A549 (cell line): ENCODE measurements around the gene TRAF7. TPM values are rescaled to one million over a fixed set of nuclear protein-coding genes. Genes with fewer than 3 reads are reported as not detected.
A peak's percentile ranks its signal among the peaks of the same experiment; 100 is the strongest.

Experiments
- CBX8 ChIP-seq: fragments of 200-600 bp; sonication (generic); IDR thresholded peaks from 2 replicates; pipeline ENCODE4 v1.6.1; 2016
- CEBPB ChIP-seq, 2 experiments: fragments of >200 bp in 1 of 2; sonication (Bioruptor Twin) in 1 of 2; formaldehyde crosslinking in 1 of 2; IDR thresholded peaks; 2 replicates each; pipeline ENCODE4 v1.6.1; 2012 to 2016
- EHMT2 ChIP-seq: fragments of 200-600 bp; sonication (generic); IDR thresholded peaks from 2 replicates; pipeline ENCODE4 v1.6.1; 2016; ENCODE audit warnings: antibody characterized with exemption, low read depth, mild to moderate bottlenecking, moderate library complexity
- EP300 ChIP-seq, 2 experiments: fragments of >200 bp; sonication (Bioruptor Twin); formaldehyde crosslinking; IDR thresholded peaks; 2 replicates in 1 of 2; 3 replicates in 1 of 2; pipeline ENCODE4 v1.6.1; 2016 to 2017
- ESRRA ChIP-seq: fragments of 150-350 bp; IDR thresholded peaks from 2 replicates; pipeline ENCODE4 v1.6.1; 2014; ENCODE audit warnings: mild to moderate bottlenecking, low read length, borderline replicate concordance
- HDAC2 ChIP-seq: fragments of 200-600 bp; sonication (generic); IDR thresholded peaks from 2 replicates; pipeline ENCODE4 v1.6.1; 2016
- HEYL ChIP-seq: fragments of 250-450 bp; sonication (Bioruptor Pico); IDR thresholded peaks from 2 replicates; pipeline ENCODE4 v1.8.0; 2021; ENCODE audit warnings: mild to moderate bottlenecking, moderate library complexity
- HOXA7 ChIP-seq: fragments of 250-450 bp; sonication (Bioruptor Pico); IDR thresholded peaks from 2 replicates; pipeline ENCODE4 v1.5.0; 2020; ENCODE audit warnings: mild to moderate bottlenecking, moderate library complexity
- HOXB13 ChIP-seq: fragments of 250-450 bp; sonication (Bioruptor Pico); IDR thresholded peaks from 2 replicates; pipeline ENCODE4 v1.5.0; 2020; ENCODE audit warnings: low read depth, mild to moderate bottlenecking, moderate library complexity
- HOXB5 ChIP-seq: fragments of 250-450 bp; sonication (Bioruptor Pico); IDR thresholded peaks from 2 replicates; pipeline ENCODE4 v1.5.0; 2020; ENCODE audit warnings: mild to moderate bottlenecking, moderate library complexity
- JUN ChIP-seq, 2 experiments: fragments of >200 bp; sonication (Bioruptor Twin); formaldehyde crosslinking; IDR thresholded peaks; 2 replicates in 1 of 2; 3 replicates in 1 of 2; pipeline ENCODE4 v1.6.1; 2016 to 2017
- KDM5A ChIP-seq: fragments of 200-600 bp; sonication (generic); IDR thresholded peaks from 2 replicates; pipeline ENCODE4 v1.6.1; 2016; ENCODE audit warnings: antibody characterized with exemption, mild to moderate bottlenecking
- MAZ ChIP-seq: fragments of 150-350 bp; IDR thresholded peaks from 2 replicates; pipeline ENCODE4 v1.6.1; 2014; ENCODE audit warnings: antibody characterized with exemption, low read depth, low read length, borderline replicate concordance
- NR3C1 ChIP-seq: fragments of >200 bp; sonication (Bioruptor Twin); formaldehyde crosslinking; IDR thresholded peaks from 3 replicates; pipeline ENCODE4 v1.6.1; 2017
- RFX5 ChIP-seq: fragments of 450-650 bp; IDR thresholded peaks from 2 replicates; pipeline ENCODE4 v1.7.1; 2014; ENCODE audit warnings: antibody characterized with exemption, mild to moderate bottlenecking, moderate library complexity
- RNF2 ChIP-seq: fragments of 200-600 bp; sonication (generic); IDR thresholded peaks from 2 replicates; pipeline ENCODE4 v1.6.1; 2016; ENCODE audit warnings: low read depth, mild to moderate bottlenecking, antibody characterized with exemption, moderate library complexity, borderline replicate concordance
- SMC3 ChIP-seq: fragments of >200 bp; sonication (Bioruptor Twin); formaldehyde crosslinking; IDR thresholded peaks from 3 replicates; pipeline ENCODE4 v1.6.1; 2018; ENCODE audit warnings: inconsistent platforms
- SREBF2 ChIP-seq: fragments of 450-650 bp; IDR thresholded peaks from 2 replicates; pipeline ENCODE4 v1.6.1; 2014; ENCODE audit warnings: mild to moderate bottlenecking, moderate library complexity
- TFCP2L1 ChIP-seq: fragments of 250-450 bp; sonication (Bioruptor Pico); IDR thresholded peaks from 2 replicates; pipeline ENCODE4 v1.5.0; 2021; ENCODE audit warnings: mild to moderate bottlenecking
- TP53 ChIP-seq: fragments of 250-450 bp; sonication (Bioruptor Pico); IDR thresholded peaks from 2 replicates; pipeline ENCODE4 v1.5.0; 2021; ENCODE audit warnings: mild to moderate bottlenecking, moderate library complexity
- ZFP36 ChIP-seq: fragments of 450-650 bp; IDR thresholded peaks from 2 replicates; pipeline ENCODE4 v1.6.1; 2014; ENCODE audit warnings: borderline replicate concordance; ENCODE audit not compliant: partially characterized antibody
- ZNF302 ChIP-seq: fragments of 250-450 bp; sonication (Bioruptor Pico); IDR thresholded peaks from 2 replicates; pipeline ENCODE4 v1.9.0; 2021; ENCODE audit warnings: inconsistent platforms, mild to moderate bottlenecking, moderate library complexity
- ZSCAN20 ChIP-seq: fragments of 250-450 bp; sonication (Bioruptor Pico); IDR thresholded peaks from 2 replicates; pipeline ENCODE4 v1.8.0; 2022; ENCODE audit warnings: mild to moderate bottlenecking, moderate library complexity
- polyA plus RNA-seq, 4 experiments: library from polyadenylated mRNA; depleted of rRNA in 3 of 4; stranded (reverse); fragments of >200 nt; fragmentation: RNase III in 1 of 4; extraction: RNeasy Plus Mini Kit Qiagen cat#74134 plus additional on column Dnase treatment in 1 of 4; gene quantifications; 2 replicates in 3 of 4; 3 replicates in 1 of 4; pipeline ENCODE4 v1.2.3, GENCODE V29; 2011 to 2017
- TF ChIP-seq, protein P1 (sequence below): fragments of 250-450 bp; sonication (Bioruptor Pico); IDR thresholded peaks from 2 replicates; pipeline ENCODE4 v1.5.0; 2021; ENCODE audit warnings: mild to moderate bottlenecking, moderate library complexity, borderline replicate concordance
- TF ChIP-seq, protein P2 (sequence below): fragments of >200 bp; sonication (Bioruptor Twin); formaldehyde crosslinking; IDR thresholded peaks from 2 replicates; pipeline ENCODE4 v1.6.1; 2016
- TF ChIP-seq, protein P3 (sequence below): fragments of >200 bp; sonication (Bioruptor Twin); formaldehyde crosslinking; IDR thresholded peaks from 3 replicates; pipeline ENCODE4 v1.6.1; 2016
- TF ChIP-seq, protein P4 (sequence below): IDR thresholded peaks from 2 replicates; pipeline ENCODE4 v1.6.1; 2012
- TF ChIP-seq, protein P5 (sequence below): fragments of >200 bp; sonication (Bioruptor Twin); formaldehyde crosslinking; IDR thresholded peaks from 3 replicates; pipeline ENCODE4 v1.5.1; 2016

TRAF7 gene
- polyA plus RNA-seq, 2 of the 4 experiments (the other 2 are of a cell fraction), result 31.9 to 50.0 TPM

DNA sequence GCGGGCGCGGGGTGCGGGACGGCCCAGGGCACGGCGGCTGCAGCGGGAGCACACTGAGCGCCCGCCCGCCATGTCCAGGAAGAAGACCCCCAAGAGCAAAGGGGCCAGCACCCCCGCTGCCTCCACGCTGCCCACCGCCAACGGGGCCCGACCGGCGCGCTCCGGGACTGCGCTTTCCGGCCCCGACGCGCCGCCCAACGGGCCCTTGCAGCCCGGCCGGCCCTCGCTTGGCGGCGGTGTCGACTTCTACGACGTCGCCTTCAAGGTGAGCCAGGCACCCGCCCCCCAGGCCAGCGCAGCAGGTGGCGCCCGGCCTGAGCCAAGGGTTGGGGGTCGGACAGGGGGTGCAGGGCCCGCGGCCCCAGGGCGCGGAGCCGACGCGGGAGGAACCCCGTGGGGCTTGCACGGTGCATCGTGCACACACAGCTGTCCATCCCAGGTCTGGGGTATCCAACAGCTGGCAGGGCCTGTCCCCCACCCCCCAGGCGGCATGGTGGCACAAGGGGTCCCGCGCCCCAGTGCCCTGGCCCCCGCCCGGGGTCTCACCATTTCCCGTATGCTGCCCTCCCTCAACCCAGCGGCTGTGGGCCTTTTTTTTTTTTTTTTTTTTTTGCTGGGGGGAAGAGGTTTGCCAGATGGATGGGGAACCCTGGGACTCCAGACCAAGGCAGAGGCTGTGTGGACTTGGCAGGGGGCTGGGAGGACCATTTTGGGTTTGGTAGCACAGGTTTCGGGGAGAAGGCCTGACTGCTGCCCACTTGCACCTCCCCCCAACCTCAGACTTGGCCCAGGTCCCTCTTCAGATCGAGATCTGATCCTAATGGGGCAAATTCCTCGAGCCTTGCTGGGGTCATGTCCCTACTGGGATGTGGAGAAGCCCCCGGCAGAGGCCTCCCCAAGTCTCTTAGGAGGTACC, 6.6 kb upstream of the TRAF7 start (continued):
- TF ChIP-seq, protein P1, sequence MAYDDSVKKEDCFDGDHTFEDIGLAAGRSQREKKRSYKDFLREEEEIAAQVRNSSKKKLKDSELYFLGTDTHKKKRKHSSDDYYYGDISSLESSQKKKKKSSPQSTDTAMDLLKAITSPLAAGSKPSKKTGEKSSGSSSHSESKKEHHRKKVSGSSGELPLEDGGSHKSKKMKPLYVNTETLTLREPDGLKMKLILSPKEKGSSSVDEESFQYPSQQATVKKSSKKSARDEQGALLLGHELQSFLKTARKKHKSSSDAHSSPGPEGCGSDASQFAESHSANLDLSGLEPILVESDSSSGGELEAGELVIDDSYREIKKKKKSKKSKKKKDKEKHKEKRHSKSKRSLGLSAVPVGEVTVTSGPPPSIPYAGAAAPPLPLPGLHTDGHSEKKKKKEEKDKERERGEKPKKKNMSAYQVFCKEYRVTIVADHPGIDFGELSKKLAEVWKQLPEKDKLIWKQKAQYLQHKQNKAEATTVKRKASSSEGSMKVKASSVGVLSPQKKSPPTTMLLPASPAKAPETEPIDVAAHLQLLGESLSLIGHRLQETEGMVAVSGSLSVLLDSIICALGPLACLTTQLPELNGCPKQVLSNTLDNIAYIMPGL, result no peak
- TF ChIP-seq TFCP2L1 (CRISPR knock-in tag) (peak; percentile 86; the same call in 1 of the 2 replicates), HOXB13 (no peak), KDM5A (no peak), HDAC2 (no peak), EP300 (IDR thresholded peaks at IDR 0.05) (no peak), HEYL (CRISPR knock-in tag) (no peak), HOXB5 (CRISPR knock-in tag) (no peak), ZNF302 (CRISPR knock-in tag) (no peak), JUN (IDR thresholded peaks at IDR 0.05) (no peak; a peak in 1 of 5 replicates), CEBPB (IDR thresholded peaks at IDR 0.05) (no peak), HOXA7 (no peak), SREBF2 (no peak), CBX8 (no peak), ESRRA (no peak), SMC3 (no peak), EHMT2 (no peak), NR3C1 (no peak), TP53 (peak; percentile 87; the same call in 1 of the 2 replicates), ZSCAN20 (CRISPR knock-in tag) (no peak), MAZ (no peak), RNF2 (0 out of 2 replicates have a peak, but pooled peaks have one; percentile 44), ZFP36 (no peak), RFX5 (no peak)
- TF ChIP-seq, protein P2, sequence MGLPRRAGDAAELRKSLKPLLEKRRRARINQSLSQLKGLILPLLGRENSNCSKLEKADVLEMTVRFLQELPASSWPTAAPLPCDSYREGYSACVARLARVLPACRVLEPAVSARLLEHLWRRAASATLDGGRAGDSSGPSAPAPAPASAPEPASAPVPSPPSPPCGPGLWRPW, result no peak
- TF ChIP-seq, protein P3, sequence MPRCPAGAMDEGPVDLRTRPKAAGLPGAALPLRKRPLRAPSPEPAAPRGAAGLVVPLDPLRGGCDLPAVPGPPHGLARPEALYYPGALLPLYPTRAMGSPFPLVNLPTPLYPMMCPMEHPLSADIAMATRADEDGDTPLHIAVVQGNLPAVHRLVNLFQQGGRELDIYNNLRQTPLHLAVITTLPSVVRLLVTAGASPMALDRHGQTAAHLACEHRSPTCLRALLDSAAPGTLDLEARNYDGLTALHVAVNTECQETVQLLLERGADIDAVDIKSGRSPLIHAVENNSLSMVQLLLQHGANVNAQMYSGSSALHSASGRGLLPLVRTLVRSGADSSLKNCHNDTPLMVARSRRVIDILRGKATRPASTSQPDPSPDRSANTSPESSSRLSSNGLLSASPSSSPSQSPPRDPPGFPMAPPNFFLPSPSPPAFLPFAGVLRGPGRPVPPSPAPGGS, result 0 out of 3 replicates have a peak, but pooled peaks have one; percentile 4
- TF ChIP-seq, protein P4, sequence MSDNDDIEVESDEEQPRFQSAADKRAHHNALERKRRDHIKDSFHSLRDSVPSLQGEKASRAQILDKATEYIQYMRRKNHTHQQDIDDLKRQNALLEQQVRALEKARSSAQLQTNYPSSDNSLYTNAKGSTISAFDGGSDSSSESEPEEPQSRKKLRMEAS, result peak; percentile 51; the same call in 1 of the 2 replicates
- TF ChIP-seq, protein P5, sequence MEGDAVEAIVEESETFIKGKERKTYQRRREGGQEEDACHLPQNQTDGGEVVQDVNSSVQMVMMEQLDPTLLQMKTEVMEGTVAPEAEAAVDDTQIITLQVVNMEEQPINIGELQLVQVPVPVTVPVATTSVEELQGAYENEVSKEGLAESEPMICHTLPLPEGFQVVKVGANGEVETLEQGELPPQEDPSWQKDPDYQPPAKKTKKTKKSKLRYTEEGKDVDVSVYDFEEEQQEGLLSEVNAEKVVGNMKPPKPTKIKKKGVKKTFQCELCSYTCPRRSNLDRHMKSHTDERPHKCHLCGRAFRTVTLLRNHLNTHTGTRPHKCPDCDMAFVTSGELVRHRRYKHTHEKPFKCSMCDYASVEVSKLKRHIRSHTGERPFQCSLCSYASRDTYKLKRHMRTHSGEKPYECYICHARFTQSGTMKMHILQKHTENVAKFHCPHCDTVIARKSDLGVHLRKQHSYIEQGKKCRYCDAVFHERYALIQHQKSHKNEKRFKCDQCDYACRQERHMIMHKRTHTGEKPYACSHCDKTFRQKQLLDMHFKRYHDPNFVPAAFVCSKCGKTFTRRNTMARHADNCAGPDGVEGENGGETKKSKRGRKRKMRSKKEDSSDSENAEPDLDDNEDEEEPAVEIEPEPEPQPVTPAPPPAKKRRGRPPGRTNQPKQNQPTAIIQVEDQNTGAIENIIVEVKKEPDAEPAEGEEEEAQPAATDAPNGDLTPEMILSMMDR, result peak; percentile 6; the same call in 1 of the 3 replicates
